ENCODE measurements around the gene PTGES2. TPM values are rescaled to one million over a fixed set of nuclear protein-coding genes. Genes with fewer than 3 reads are reported as not detected.

PTGES2 gene
- total RNA-seq, 2 experiments from 2014 or later, result 68.1 to 76.3 TPM

DNA sequence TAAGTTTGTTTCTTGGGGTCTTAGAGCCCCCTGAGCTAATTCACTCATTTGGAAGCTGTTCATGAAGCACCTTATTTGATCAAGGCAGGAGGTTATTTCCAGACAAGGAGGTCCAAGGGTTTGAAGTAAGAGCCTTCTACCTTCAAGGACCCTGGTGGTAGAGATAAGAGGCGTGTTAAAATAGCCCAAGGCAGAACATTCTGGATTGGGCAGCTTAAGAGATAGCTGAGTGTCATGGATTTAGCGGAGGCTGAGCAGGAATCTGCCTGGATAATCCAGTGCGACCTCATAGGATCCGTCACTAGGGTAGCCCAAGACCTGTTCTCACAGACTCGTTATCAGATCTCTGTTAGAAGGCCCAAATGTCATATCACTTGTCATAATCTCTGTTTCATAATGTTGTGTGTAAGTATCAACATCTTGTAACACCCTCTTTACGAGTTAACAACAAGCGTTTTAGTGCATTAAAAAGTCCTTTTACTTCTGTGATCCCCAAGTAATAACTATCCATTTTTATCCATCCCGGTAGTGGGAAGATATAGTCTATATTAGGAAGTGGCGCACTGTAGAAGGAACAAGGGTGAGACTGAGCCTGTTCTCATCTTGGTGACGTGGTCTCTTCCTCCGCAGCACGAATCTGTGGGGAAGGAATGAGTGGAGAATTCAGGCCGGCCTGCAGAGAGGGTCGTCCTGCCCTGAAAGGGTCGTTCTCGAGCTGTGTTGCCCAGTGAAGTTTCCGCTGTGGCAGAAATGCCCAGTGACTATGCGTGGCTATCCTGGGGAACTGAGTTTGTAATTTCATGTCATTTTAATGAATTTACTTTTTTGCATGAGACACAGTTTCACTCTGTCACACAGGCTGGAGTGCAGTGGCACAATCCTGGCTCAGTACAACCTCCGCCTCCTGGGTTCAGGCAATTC is 30.7 kb downstream of the PTGES2 start:
- peaks cover 50% of the 10 kb centered on the region; the same call in 1 of the 2 replicates for H3K36me3 ChIP-seq (ENCODE audit: insufficient read depth, low read length)
- no peak overlapping the region for H3K4me3 ChIP-seq (ENCODE audit: low read depth, low read length, poor library complexity, severe bottlenecking)
- no peak overlapping the region for H2AFZ ChIP-seq (ENCODE audit: low read length)
- no peak overlapping the region for H3K27ac ChIP-seq (ENCODE audit: low read depth, low read length, poor library complexity, severe bottlenecking)
- ChIA-PET CTCF (ENCODE audit: unreplicated experiment) (no interaction called here), POLR2A (interaction anchor here (1.2 kb wide), 1 partner anchor 76 kb away, joined by 3 read pairs; no protein-coding TSS in a partner anchor)
- no TSS peak for BruUV-seq (replicated peaks)
- TF ChIP-seq EZH2phosphoT487 (IDR thresholded peaks at IDR 0.05; ENCODE audit: borderline replicate concordance, low read depth, low read length), result no peak
- TF ChIP-seq, protein P1, sequence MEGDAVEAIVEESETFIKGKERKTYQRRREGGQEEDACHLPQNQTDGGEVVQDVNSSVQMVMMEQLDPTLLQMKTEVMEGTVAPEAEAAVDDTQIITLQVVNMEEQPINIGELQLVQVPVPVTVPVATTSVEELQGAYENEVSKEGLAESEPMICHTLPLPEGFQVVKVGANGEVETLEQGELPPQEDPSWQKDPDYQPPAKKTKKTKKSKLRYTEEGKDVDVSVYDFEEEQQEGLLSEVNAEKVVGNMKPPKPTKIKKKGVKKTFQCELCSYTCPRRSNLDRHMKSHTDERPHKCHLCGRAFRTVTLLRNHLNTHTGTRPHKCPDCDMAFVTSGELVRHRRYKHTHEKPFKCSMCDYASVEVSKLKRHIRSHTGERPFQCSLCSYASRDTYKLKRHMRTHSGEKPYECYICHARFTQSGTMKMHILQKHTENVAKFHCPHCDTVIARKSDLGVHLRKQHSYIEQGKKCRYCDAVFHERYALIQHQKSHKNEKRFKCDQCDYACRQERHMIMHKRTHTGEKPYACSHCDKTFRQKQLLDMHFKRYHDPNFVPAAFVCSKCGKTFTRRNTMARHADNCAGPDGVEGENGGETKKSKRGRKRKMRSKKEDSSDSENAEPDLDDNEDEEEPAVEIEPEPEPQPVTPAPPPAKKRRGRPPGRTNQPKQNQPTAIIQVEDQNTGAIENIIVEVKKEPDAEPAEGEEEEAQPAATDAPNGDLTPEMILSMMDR (conservative IDR thresholded peaks at IDR 0.05; ENCODE audit: low read length), result no peak
- H3K9me3 ChIP-seq (ENCODE audit: low read length), result no peaks in the 10 kb centered on the region
- peaks cover 5% of the 10 kb centered on the region for H4K20me1 ChIP-seq (ENCODE audit: insufficient read depth, low read length)
- peaks cover 23% of the 10 kb centered on the region for H3K4me1 ChIP-seq (ENCODE audit: insufficient read depth, low read length, poor library complexity, severe bottlenecking)
- H3K9me2 ChIP-seq (ENCODE audit: insufficient read depth, low read length), result no peaks in the 10 kb centered on the region
- H3K79me2 ChIP-seq (ENCODE audit: insufficient read depth, low read depth, low read length), result peaks cover 45% of the 10 kb centered on the region
- DNase-seq (ENCODE audit: low spot score), result no peak
- H3K4me2 ChIP-seq (ENCODE audit: low read length), result no peak overlapping the region
- intact Hi-C loops (cut with micrococcal nuclease; ENCODE audit: unreplicated experiment), result no loop called here

GRCh38 chr9:128094950-128095544 is 32.5 kb downstream of the PTGES2 start:
- Histone ChIP-seq H3K4me2 (ENCODE audit: low read length) (no peak overlapping the region), H2AFZ (ENCODE audit: low read length) (no peak overlapping the region), H3K4me1 (ENCODE audit: insufficient read depth, low read length, poor library complexity, severe bottlenecking) (peaks cover 23% of the 10 kb centered on the region), H3K9me3 (ENCODE audit: low read length) (no peaks in the 10 kb centered on the region), H3K4me3 (ENCODE audit: low read depth, low read length, poor library complexity, severe bottlenecking) (no peak overlapping the region), H3K27ac (ENCODE audit: low read depth, low read length, poor library complexity, severe bottlenecking) (no peak overlapping the region), H3K36me3 (ENCODE audit: insufficient read depth, low read length) (peaks cover 34% of the 10 kb centered on the region; the same call in 1 of the 2 replicates), H3K9me2 (ENCODE audit: insufficient read depth, low read length) (no peaks in the 10 kb centered on the region), H4K20me1 (ENCODE audit: insufficient read depth, low read length) (peaks cover 5% of the 10 kb centered on the region), H3K79me2 (ENCODE audit: insufficient read depth, low read depth, low read length) (peaks cover 49% of the 10 kb centered on the region)
- POLR2A ChIA-PET, result no interaction called here
- CTCF ChIA-PET (ENCODE audit: unreplicated experiment), result no interaction called here
- BruUV-seq (replicated peaks), result no TSS peak
- intact Hi-C loops (cut with micrococcal nuclease; ENCODE audit: unreplicated experiment), result no loop called here
- no peak for DNase-seq (ENCODE audit: low spot score)
- TF ChIP-seq, protein P1 (conservative IDR thresholded peaks at IDR 0.05; ENCODE audit: low read length), result no peak
- TF ChIP-seq EZH2phosphoT487 (IDR thresholded peaks at IDR 0.05; ENCODE audit: borderline replicate concordance, low read depth, low read length), result no peak
